B cell (primary cell): ENCODE data around the gene LIPJ. TPM values are rescaled to one million over a fixed set of nuclear protein-coding genes. Genes with fewer than 3 reads are reported as not detected.

ENCODE experiments used
- ATAC-seq: fragments of 200-7000 bp; cut with Tn5 transposase; one replicate; pipeline ENCODE4 v1.10.0; 2021; ENCODE audit warnings: low read depth, mild to moderate bottlenecking, moderate number of reproducible peaks, moderate library complexity
- CTCF ChIA-PET: fragments of 350-600 bp; sonication (Branson Sonifier 250); formaldehyde crosslinking; loops from one replicate; lab custom pipeline; 2021; ENCODE audit warnings: antibody characterized with exemption, inconsistent platforms; lab: Charles Lee
- POLR2A ChIA-PET: fragments of 350-600 bp; sonication (Branson Sonifier 250); formaldehyde crosslinking; loops from one replicate; lab custom pipeline; 2021; ENCODE audit warnings: antibody characterized with exemption; lab: Charles Lee
- DNase-seq: peaks from one replicate; pipeline ENCODE4 v3.0.0; 2013
- H2AFZ ChIP-seq: 2 replicates; pipeline ENCODE4 v1.6.1; 2012; ENCODE audit warnings: mild to moderate bottlenecking, low read depth, low read length; ENCODE audit not compliant: insufficient read depth, poor library complexity, severe bottlenecking
- H3K27ac ChIP-seq, 2 donors: 1 replicate in 1 of 2; 2 replicates in 1 of 2; pipeline ENCODE4 v1.5.1; 2012 to 2013; ENCODE audit warnings: low read length in 2 of 2, mild to moderate bottlenecking in 2 of 2, moderate library complexity in 1 of 2
- H3K27me3 ChIP-seq, 4 experiments: fragments of 200-600 bp in 1 of 4; sonication (generic) in 1 of 4; replicated peaks in 1 of 4; 1 replicate in 2 of 4; 2 replicates in 2 of 4; pipeline versions ENCODE4 v1.6.1 to v1.7.0; 2013 to 2016; ENCODE audit warnings: low read length in 3 of 4, mild to moderate bottlenecking in 2 of 4, mixed read lengths in 1 of 4, moderate library complexity in 1 of 4; ENCODE audit not compliant: insufficient read depth in 4 of 4, control insufficient read depth in 3 of 4; ENCODE audit errors: control extremely low read depth in 1 of 4
- H3K36me3 ChIP-seq, 2 experiments: replicated peaks in 1 of 2; 1 replicate in 1 of 2; 2 replicates in 1 of 2; pipeline versions ENCODE4 v1.6.1 to v1.7.1; 2013; ENCODE audit warnings: low read length in 1 of 2; ENCODE audit not compliant: insufficient read depth in 2 of 2, control insufficient read depth in 1 of 2; ENCODE audit errors: control extremely low read depth in 1 of 2, extremely low read depth in 1 of 2
- H3K4me1 ChIP-seq, 2 donors: fragments of 200-600 bp in 1 of 2; sonication (generic) in 1 of 2; 1 replicate in 1 of 2; 2 replicates in 1 of 2; pipeline versions ENCODE4 v1.5.1 to v1.6.1; 2013 to 2017; ENCODE audit warnings: low read length in 2 of 2; ENCODE audit not compliant: control insufficient read depth in 2 of 2, insufficient read depth in 2 of 2
- H3K4me2 ChIP-seq: replicated peaks from 2 replicates; pipeline ENCODE3; 2012; ENCODE audit warnings: mild to moderate bottlenecking, low read depth, low read length; ENCODE audit not compliant: poor library complexity, severe bottlenecking
- H3K4me3 ChIP-seq, 5 experiments: fragments of 200-600 bp in 1 of 5; sonication (generic) in 1 of 5; 1 replicate in 3 of 5; 2 replicates in 2 of 5; pipeline versions ENCODE4 v1.5.1 to v1.7.0; 2011 to 2016; ENCODE audit warnings: low read length in 4 of 5, mild to moderate bottlenecking in 4 of 5, low read depth in 2 of 5, control low read depth in 1 of 5, moderate library complexity in 1 of 5; ENCODE audit not compliant: insufficient read depth in 1 of 5; ENCODE audit errors: control extremely low read depth in 1 of 5, extremely low read depth in 1 of 5
- H3K79me2 ChIP-seq: fragments of 200-600 bp; sonication (generic); one replicate; pipeline ENCODE4 v1.6.0; 2016; ENCODE audit warnings: low read length; ENCODE audit not compliant: control insufficient read depth, insufficient read depth
- H3K9ac ChIP-seq: fragments of 200-600 bp; sonication (generic); 2 replicates; pipeline ENCODE4 v1.6.1; 2017; ENCODE audit warnings: mild to moderate bottlenecking, low read length, moderate library complexity
- H3K9me3 ChIP-seq, 3 donors: one replicate each; pipeline versions ENCODE4 v1.6.1 to v1.7.1; 2013; ENCODE audit warnings: low read length in 2 of 3; ENCODE audit not compliant: control insufficient read depth in 2 of 3, insufficient read depth in 1 of 3; ENCODE audit errors: control extremely low read depth in 1 of 3
- H4K20me1 ChIP-seq: 2 replicates; pipeline ENCODE4 v1.6.0; 2012; ENCODE audit warnings: mild to moderate bottlenecking, low read length; ENCODE audit not compliant: insufficient read depth, control insufficient read depth, poor library complexity, severe bottlenecking
- H3K27ac Mint-ChIP-seq: one replicate; pipeline ENCODE4 v1.8.0; 2021; ENCODE audit warnings: mixed read lengths
- H3K27me3 Mint-ChIP-seq: one replicate; pipeline ENCODE4 v1.8.0; 2021; ENCODE audit warnings: mixed read lengths
- H3K4me1 Mint-ChIP-seq: one replicate; pipeline ENCODE4 v1.8.0; 2021; ENCODE audit warnings: mixed read lengths
- H3K4me3 Mint-ChIP-seq: one replicate; pipeline ENCODE4 v1.8.0; 2021; ENCODE audit warnings: mixed read lengths
- H3K9me3 Mint-ChIP-seq: one replicate; pipeline ENCODE4 v1.8.0; 2022; ENCODE audit warnings: mixed read lengths; ENCODE audit not compliant: insufficient read depth
- CTCF ChIP-seq: fragments of 200-600 bp; IDR thresholded peaks from one replicate; pipeline ENCODE4 v1.8.0; 2022; ENCODE audit warnings: antibody characterized with exemption, mild to moderate bottlenecking
- EZH2 ChIP-seq: IDR thresholded peaks from 2 replicates; pipeline ENCODE4 v1.6.1; 2012; ENCODE audit warnings: borderline replicate concordance, low read depth, mild to moderate bottlenecking, moderate library complexity, low read length; ENCODE audit not compliant: insufficient read depth, poor library complexity, severe bottlenecking
- WGBS: methylation state at CpG from one replicate; pipeline ENCODE4 v1.1.5; 2013; ENCODE audit warnings: missing lambda C conversion rate; ENCODE audit not compliant: insufficient coverage; 5-methylcytosine and 5-hydroxymethylcytosine counted together
- intact Hi-C: fragments of 100-400 bp; cut with micrococcal nuclease; formaldehyde crosslinking; loops from one replicate; pipeline ENCODE4 v1.10.0; 2022
- polyA plus RNA-seq: library from polyadenylated mRNA; depleted of rRNA; stranded (reverse); fragments of >200 nt; gene quantifications from 2 replicates; pipeline ENCODE4 v1.2.3, GENCODE V29; 2012
- total RNA-seq, 2 donors: library from RNA; stranded (reverse); fragments of 120-200 nt in 1 of 2; gene quantifications; 1 replicate in 1 of 2; 2 replicates in 1 of 2; pipeline versions ENCODE4 v1.2.3 to v1.2.4, GENCODE V29; 2013 to 2022

Gene LIPJ
- total and polyA plus RNA-seq, 2 donors (not counting 1 experiment from before 2014, with no cell fraction given) = 0.13 to 0.20 TPM

GRCh38 chr10:88624840-88625239 is 38.3 kb downstream of the LIPJ start:
- TF ChIP-seq CTCF (no peak), EZH2 (no peak)

GRCh38 chr10:88640186-88640585 is 53.6 kb downstream of the LIPJ start:
- Histone ChIP-seq H3K36me3 (no peaks in the 10 kb centered on the region), H3K4me3 (no peak overlapping the region), H3K4me1 (no peaks in the 10 kb centered on the region), H3K4me2 (no peak overlapping the region), H3K27ac (no peak overlapping the region), H2AFZ (no peak overlapping the region), H3K9me3 (peaks cover 0 to 4% (median 0%) of the 10 kb centered on the region in 3 donors), H4K20me1 (no peaks in the 10 kb centered on the region), H3K9ac (no peak overlapping the region), H3K79me2 (no peaks in the 10 kb centered on the region), H3K27me3 (no peaks in the 10 kb centered on the region)
- POLR2A ChIA-PET = no interaction called here
- DNase-seq (no peak), ATAC-seq (no peak)
- H3K27ac Mint-ChIP-seq = no peak overlapping the region
- no CpG with 5 or more reads among the region's 2 CpGs for WGBS
- intact Hi-C loops = no loop called here
- H3K9me3 Mint-ChIP-seq = peaks cover 2% of the 10 kb centered on the region
- TF ChIP-seq EZH2 (no peak), CTCF (no peak)
- H3K4me1 Mint-ChIP-seq = no peaks in the 10 kb centered on the region
- peaks cover 29% of the 10 kb centered on the region for H3K27me3 Mint-ChIP-seq
- CTCF ChIA-PET = no interaction called here
- no peak overlapping the region for H3K4me3 Mint-ChIP-seq

More at GRCh38 chr10:88624840-88625239, 38.3 kb downstream of the LIPJ start:
- H3K4me2 ChIP-seq = no peak overlapping the region
- no peaks in the 10 kb centered on the region for H4K20me1 ChIP-seq
- intact Hi-C loops = no loop called here
- no peaks in the 10 kb centered on the region for H3K4me1 ChIP-seq
- H3K79me2 ChIP-seq = no peaks in the 10 kb centered on the region
- no peak overlapping the region for H3K27ac ChIP-seq
- no peaks in the 10 kb centered on the region for H3K9me3 ChIP-seq
- ChIA-PET CTCF (no interaction called here), POLR2A (no interaction called here)
- no peak overlapping the region for H2AFZ ChIP-seq
- DNase-seq = no peak
- ATAC-seq = no peak
- no peaks in the 10 kb centered on the region for H3K27me3 ChIP-seq
- Mint-ChIP-seq H3K4me1 (no peaks in the 10 kb centered on the region), H3K27me3 (no peaks in the 10 kb centered on the region), H3K9me3 (no peaks in the 10 kb centered on the region), H3K27ac (no peak overlapping the region), H3K4me3 (no peak overlapping the region)
- H3K9ac ChIP-seq = no peak overlapping the region
- no peaks in the 10 kb centered on the region for H3K36me3 ChIP-seq
- no peak overlapping the region for H3K4me3 ChIP-seq
